Stimulated activated CD4-positive, alpha-beta T cell treated with anti-CD3 and anti-CD28 coated beads, Interleukin-1b, Interleukin-23, amount 100 ng/mL, for 1 hour (primary cell): ENCODE data around the gene DHPS.
"Not testable (repeated sequence)": the region's sequence is repeated elsewhere in the genome, so short reads cannot be mapped to it uniquely, and the experiment has no call there.

Experiments used
- DNase-seq, 2 donors: peaks; one replicate each; pipeline ENCODE4 v3.0.0-alpha.2; 2020; ENCODE audit warnings: low read depth in 2 of 2

Gene DHPS

DNA sequence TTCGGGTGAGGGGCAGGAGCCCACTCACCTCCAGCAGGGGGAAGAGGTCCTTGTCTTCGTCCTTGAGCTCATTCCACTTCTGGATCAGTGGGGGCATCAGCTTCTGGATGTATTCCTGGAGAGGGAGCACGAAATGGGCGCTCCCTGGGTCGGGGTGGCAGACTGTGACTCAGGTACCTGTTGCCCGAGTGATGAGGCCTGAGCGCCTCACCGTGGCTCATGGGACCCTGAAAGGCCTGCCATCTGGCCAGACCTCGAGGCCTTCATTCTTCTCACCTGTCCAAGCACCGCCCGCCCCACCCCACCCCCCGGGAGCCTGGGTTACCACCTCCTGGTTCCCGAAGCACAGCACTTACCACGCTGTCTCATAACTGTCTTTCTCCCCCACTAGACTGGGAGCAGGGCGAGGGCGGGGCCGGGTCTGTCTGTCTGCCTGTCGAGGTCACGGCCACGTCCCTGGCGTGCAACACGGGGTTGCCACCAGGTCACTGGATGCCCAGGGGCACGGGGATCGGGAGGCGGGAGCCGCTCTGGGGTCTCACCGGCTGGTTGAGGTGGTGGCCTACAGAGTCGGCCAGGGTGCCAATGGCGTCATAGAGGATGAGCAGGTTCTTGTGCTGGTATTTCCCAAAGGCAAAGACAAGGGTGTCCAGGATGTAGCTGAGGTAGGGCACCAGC, 24.1 kb upstream of the DHPS start:
- no peak for DNase-seq

DNA sequence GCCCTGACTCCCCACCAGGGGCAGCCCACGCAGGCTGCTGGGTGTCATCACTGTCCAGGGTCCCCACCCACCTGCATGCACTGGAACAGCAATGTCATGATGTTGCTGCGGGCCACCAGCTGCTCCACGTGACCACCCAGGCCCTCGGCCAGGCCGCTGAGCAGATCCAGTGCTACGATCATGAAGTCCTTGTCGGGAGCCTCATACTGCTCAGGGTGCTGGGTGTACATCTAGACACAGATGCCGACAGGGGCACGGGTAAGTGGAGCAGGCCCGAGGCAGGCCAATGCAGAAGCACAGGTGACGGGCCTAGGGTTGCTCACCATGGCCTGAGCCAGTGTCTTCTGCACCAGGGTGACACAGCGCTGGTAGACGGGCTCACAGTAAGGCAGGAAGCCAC, 23.5 kb upstream of the DHPS start:
- no peak for DNase-seq

DNA sequence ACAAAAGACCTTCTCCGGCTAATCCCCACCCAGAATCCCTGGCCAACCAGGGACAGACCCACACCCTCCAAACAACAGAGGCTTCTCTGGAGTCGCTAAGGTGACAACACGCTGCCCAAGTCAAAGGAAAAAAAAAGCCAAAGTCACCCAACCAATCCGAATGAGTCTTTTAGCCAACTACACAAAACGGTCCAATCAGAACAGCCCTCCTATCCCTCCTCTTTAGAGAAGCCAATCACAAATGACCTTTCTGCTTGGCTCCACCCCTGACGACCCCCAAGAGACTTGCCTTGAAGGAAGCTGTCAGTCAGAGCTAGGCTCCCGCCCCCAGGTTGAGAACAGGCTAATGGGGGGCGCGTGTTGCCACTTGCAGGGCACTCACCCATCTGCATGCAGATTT, 21.4 kb upstream of the DHPS start:
- no peak for DNase-seq

DNA sequence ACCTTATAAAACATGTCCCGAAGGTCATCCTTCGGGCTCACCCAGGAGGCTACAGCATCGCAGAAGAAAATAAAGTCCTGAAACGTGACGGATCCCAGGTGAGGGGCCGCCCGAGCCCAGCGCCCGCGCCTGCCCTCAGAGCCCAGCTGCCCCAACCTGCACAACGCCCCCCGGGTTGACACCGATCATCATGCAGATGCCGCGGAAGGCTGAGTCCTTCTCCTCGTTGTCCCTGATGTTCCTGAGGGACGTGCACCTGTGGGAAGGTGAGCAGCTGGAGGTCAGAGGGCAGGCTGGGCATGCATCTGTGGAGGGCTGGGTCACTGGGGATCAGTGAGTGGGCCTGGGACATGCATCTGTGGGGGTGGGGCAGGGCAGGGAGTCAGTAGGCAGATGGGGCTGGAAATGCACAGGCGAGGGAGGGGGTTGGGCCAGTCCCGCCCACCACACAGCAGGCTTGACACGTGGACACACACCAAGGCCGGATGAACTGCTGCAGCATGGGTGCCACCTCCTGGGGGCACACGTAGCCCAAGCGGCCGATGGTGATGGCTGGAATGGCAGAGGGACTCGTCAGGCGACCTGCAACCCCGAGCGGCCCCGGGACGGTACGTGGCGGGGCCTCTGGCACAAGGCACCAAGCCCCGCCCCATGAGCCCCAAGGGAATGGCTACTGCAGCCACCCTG, 20.1 kb upstream of the DHPS start:
- DNase-seq: no peak

DNA sequence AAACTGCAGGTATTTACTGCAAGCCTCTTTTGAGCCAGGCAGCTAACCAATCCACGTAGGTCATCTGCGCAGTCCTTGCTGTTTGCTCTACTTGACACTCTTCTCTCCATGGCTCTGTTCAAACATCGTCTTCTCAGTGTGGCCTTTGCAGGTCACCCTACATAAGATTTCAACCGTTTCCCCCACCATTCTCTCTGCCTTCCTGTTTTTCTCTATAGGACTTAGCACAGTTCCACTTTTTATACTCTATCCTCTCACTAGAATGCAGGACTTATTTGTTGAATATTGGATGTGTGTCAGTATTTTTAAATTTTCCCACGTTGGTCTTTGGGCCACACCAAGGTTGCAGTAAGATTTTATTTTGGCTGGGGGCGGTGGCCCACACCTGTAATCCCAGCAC, 16.5 kb upstream of the DHPS start:
- no peak for DNase-seq

DNA sequence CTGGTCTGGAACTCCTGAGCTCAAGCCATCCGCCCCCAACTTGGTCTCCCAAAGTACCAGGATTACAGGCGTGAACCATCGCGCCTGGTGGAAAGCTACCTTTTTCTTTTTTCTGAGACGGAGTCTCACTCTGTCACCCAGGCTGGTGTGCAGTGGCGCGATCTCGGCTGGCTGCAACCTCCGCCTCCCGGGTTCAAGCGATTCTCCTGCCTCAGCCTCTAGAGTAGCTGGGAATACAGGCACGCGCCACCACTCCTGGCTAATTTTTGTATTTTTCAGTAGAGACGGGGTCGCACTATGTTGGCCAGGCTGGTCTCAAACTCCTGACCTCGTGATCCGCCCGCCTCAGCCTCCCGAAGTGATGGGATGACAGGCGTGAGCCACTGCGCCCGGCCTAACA, 15.7 kb upstream of the DHPS start:
- DNase-seq: not testable (repeated sequence)

DNA sequence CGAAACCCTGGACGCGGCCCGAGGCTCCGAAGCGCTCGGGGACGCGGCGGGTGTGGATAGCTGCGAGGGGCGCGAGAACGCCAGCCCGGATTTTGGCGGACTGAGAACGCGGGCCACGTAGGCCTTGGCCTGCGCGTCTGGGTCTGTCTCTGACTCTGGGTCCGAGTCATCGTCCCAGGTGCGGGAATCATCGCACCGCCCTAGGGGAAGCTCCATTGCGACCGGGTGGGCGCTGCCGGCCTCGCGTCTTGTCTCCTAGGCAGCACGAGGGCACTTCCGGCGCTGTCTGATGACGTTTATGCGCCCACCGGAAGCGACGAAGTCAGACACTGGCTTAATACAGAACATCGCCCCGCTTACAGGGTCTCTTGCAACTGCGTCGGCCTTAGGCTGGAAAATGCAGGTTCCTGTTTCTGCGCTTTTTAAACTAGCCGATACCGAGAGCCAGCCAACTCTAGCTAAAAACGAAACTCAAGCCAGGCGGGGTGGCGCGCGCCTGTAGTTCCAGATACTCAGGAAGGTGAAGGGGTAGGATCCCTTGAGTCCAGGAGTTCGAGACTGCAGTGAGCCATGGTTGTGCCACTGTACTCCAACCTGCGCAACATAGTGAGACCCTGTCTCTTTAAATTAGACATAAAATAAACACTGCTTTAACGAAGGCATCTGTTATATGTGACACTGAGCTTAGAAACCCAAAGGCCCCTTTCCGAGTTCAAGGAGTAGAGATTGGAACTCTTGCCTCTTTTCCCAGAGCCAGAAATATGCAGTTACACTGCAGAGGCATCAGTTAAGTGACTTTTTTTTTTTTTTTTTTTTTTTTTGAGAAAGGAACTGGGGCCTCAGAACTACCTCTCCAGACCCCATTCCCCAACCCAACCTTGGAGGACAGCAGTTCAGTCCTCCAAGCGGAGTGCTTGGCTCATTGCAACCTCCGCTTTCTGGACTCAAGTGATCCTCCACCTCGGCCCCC, 15.0 kb upstream of the DHPS start, which contains the start of gene FBXW9:
Gene FBXW9, minus strand, starts transcription at position 266 of the 970 bp plus-strand sequence. Its CDS starts 50 bp downstream, at position 216.
- DNase-seq: peak; percentile 89 to 96

DNA sequence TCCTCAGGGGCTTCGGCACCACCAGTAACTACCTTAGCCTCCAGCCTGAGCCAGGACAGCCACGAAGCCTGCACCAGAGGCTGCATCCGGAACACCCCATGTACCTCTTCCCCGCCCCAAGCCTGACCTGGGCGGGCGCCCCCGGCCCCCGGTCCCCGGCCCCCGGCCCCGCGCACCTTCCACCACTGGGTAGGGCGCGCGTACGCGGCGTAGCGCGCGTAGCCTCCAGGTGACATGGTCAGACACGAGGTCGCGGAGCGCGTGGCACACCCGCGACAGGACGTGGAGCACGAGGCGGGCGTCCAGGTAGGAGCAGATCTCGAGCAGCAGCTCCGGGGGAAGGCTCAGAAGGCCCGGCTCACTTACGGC, 14.3 kb upstream of the DHPS start:
- DNase-seq: no peak

DNA sequence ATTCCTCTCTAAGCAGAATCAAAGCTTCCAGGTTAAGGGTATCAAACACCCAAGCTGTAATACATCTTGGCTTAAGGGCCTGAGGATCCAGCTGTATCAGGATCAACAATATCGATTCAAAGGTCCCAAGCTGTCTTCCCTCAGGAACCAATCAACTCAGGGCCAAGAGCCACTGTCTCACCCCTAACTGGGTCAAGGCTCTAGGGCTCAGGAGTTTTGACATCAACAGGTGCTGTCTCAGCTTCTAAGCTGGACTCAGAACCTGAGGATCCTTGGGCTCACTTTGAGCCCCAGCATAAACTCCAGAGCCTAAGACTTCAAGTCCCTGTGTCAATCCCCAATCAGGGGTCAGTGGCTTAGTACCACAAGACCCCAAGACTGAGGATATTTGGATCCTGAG, 13.8 kb upstream of the DHPS start:
- no peak for DNase-seq

DNA sequence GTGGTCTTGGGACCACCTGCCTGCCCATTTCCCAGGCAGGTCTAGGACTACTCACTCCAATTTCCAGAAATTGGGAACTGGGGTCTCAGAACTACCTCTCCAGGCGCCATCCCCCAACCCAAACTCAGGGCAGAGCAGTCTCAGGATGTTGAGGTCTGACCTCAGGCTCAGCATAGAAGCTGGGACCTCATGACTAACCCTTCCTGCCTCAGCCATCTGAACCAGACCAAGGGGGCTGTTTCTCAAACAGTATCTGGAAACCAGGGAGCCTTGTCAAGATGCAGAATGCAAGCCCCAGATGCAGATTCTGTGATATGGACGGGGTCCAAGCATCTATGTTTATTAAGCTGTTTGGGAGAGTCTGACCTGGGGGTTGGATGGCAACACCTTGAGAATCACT, 13.4 kb upstream of the DHPS start:
- no peak for DNase-seq

DNA sequence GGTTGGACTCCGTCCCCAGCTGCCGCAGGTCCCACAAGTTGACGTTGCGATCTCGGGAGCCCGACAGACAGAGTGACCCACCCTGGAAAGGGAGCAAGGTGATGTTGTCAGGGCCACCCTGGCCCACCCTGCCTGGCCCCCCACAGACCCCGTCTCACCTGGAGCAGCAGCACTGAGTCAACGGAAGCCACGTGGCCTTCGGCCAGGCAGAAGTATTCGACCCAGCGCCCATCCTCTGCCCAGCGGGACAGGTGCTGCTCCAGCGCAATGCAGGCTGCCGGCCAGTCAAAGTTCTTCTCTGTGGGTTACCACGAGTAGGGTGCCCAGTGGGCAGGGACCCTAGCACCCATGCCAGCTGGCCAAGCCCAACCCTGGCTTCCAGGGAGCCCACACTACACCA, 13.0 kb upstream of the DHPS start:
- no peak for DNase-seq

DNA sequence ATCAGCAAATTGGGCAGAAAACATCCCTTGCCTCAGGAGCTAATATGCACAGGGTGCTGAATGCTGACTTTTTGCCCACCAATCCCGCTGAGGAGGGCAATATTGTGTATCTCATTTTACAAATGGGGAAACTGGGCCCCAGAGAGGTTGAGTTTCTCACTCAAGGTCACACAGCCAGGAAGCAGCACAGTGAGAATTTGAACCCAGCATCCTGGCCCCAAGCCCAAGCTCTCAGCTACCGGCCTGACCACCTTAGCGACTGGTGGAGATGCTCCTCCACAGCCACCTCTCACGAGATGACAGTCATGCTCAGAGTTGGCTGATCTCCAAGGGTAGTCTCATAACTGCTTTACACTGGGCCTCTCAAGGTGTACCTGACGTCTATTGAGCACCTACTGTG, 11.3 kb upstream of the DHPS start:
- no peak for DNase-seq

DNA sequence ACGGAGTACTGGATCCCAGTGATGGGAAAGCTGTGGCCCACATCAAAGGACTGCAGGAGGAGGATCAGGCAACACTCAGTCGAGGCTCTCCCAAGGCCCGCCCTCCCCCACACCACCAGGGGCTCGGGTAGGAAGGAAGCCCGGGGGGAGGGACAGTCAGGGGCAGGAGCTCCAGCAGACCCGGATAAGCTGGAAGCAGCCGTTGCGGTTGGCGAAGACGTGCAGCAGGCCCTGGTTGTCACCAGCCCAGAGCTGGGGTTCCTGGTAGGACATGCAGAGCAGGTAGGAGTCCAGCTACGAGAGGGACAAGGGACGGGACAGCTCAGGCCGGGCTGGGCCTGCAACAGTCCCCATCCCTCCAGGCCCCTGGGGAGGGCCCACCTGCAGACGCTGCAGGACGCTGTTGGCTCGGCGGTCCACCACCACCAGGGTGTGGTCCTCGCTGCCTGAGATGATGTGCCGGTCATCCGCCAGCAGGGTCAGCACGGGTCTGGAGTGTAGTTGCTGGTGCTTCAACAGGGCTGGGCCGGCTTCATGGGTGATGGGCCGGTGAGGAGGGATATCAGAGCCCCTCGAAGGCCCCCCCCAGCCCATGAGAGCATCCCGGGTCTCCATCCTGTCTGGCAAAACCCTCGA, 8.0 kb upstream of the DHPS start:
- DNase-seq: no peak

DNA sequence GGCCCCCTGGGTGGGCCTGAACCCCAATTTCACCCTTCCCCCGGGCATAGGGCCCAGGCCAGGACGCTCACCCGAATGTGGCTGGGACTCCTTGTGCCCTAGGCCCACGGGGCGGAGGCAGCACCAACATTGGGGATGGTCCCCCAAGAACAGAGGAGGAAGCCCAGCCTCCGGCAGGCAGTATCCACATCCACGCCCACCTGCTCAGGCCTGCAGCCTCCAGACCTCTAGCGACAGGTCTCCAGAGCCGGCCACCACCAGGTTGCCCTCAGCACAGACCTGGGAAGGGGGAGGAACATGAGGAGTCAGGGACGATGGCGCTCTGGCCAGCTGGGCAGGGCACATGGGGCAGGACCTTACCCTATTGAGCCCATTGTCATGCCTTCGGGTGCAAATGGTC, 7.3 kb upstream of the DHPS start:
- DNase-seq: no peak

DNA sequence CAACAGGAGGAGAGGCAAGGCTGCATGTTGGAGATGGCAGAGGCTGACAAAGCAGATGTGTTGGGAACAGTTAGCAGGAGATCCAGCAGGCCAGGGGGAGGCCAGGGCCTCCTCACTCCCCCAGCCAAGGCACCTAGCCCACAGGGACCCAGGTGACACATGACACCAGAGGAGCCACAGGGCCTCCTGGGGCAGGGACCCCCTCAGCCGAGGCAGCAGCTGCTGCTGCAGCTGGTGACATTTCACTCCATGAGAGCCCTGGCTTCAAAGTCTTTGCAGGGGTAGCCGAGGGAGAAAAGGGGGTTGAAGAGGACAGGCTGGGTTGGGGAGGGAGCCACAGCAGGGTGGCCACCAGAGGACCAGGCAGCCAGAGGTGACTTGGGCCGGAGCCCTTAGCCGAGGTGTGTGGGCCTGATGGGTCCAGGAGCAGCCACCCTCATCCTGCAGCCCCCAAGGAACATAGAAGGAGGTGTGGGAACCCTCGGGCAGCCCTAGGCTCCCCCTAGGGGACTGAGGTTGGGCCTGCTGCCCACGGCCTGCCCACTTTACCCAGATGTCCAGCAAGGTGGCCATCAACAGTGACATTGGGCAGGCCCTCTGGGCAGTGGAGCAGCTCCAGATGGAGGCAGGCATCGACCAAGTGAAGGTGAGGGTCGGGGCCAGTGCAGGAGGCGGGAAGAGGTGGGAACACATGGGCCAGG, 6.0 kb upstream of the DHPS start, which contains the start of gene GNG14:
Gene GNG14, plus strand, starts transcription at position 503 of the 701 bp plus-strand sequence. Its CDS starts 51 bp downstream, at position 554.
- no peak for DNase-seq

DNA sequence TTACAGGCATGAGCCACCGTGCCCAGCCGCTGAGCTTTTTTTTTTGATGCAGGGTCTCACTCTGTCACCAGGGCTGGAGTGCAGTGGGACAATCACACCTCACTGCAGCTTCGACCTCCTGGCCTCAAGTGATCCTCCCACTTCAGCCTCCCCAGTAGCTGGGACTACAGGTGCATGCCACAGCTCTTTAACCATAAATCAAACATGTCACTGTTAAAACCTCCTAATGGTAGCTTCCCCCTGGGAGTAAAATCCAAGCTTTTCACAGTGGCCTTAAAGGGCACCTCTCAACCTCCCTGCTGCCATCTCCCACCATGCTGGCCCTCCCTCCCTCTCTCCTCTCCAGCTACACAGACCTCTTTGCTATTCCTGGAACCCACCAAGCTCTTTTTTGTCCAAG, 4.2 kb upstream of the DHPS start:
- DNase-seq: no peak

DNA sequence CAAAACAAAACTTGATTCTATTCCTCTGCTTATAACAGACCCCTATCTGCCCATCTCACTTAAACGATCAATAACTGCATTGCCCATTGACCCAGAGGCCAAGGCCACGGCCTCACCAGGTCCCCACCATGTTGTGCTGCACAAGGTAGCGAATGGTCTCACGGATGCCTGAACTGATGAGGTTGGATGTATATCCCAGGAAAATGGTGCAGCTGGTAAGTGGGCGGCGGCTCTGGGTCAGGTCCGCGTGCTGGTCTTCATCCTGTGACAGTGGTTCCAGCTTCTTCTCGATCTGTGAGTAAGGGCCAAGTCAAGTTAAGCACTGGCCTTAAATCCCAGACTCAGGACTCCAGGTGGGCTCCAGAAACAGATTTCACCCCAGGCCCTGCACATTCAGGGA, 1.6 kb downstream of the DHPS start:
- no peak for DNase-seq

DNA sequence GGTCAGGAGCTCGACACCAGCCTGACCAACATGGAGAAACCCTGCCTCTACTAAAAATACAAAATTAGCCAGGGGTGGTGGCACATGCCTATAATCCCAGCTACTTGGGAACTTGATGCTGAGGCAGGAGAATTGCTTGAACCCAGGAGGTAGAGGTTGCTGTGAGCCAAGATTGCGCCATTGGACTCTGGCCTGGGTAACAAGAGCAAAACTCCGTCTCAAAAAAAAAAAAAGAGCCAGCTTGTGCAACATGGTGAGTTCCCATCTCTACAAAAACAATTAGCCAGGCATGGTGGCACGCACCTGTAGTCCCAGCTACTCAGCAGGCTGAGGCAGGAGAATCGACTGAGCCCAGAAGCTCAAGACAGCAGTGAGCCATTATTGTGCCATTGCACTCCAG, 3.6 kb downstream of the DHPS start:
- DNase-seq: not testable (repeated sequence)

DNA sequence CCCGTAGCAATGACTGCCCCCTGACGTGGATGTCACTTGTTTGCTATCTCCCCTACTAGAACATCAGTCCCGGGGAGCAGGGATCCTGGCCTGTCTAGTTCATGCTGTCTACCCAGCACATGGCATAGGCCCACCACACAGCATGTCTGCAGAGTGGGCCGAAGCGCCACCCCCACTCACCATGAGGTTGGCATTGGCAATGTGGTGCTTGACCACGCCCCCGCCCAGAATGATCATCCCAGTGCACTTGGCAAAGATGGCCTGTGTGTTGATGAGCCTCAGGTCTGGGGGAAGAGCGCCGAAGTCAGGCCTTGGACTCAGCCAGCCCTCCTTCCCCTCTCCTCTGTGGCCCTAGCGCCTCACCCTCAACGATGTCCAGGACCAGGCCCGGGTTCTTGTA, 4.8 kb downstream of the DHPS start:
- DNase-seq: no peak

DNA sequence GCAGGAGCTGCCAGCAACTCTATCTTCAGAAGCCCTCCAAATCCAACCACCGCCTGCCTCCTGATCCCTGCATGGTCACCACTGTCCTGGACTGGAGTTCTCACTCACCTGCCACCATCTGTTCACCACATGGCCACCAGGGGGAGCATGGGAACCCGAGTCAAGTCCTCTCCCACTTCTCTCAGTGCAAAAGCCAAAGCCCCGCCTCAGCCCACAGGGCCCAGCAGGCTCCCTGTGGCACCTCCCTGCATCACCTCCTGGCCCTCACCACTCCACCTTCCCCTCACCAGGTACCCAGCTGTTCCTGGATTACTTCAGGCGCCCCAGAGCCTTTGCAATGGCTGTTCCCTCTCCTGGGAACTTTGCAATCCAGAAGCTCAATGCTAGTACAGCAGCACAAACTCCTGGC, 5.3 kb downstream of the DHPS start:
- peak; percentile 58 to 84 for DNase-seq

DNA sequence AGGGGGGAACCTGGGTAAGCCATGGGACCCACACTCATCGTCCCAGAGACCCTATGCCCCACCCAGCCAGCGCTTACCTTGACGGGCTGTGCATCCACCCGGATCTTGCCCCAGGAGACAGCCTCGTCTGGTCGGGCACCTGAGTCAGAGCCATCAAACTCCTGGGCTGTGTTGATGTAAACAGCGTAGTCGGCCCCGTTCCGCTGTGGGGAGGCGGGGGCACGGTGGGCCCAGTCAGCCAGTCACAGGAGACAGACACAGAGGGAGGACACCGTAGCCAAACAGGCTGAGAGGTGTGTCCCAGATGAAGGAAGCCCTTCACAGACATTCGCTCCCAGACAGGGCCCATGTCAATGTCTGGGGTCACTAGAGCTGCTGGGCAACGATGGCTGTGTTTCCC, 5.7 kb downstream of the DHPS start:
- no peak for DNase-seq
